PFSK-1 (cell line): ENCODE results near the gene NEUROD6.

Experiments used
- FOXP2 ChIP-seq: optimal IDR thresholded peaks from 2 replicates; pipeline ENCODE3; 2011; ENCODE audit warnings: borderline replicate concordance, control low read depth, inconsistent platforms; ENCODE audit not compliant: insufficient read depth; ENCODE audit errors: extremely low read length, extremely low read depth
- POLR2AphosphoS5 ChIP-seq: IDR thresholded peaks from 2 replicates; pipeline ENCODE4 v1.6.1; 2012; ENCODE audit warnings: low read depth, mild to moderate bottlenecking, control low read depth, low read length, moderate library complexity
- REST ChIP-seq, 2 experiments: IDR thresholded peaks; 2 replicates each; pipeline versions ENCODE4 v1.6.1 to v1.8.0; 2011 to 2012; ENCODE audit warnings: low read depth in 2 of 2, low read length in 2 of 2, control low read depth in 1 of 2, inconsistent platforms in 1 of 2, mild to moderate bottlenecking in 1 of 2, moderate library complexity in 1 of 2; ENCODE audit not compliant: insufficient read depth in 1 of 2
- SIN3A ChIP-seq: IDR thresholded peaks from 2 replicates; pipeline ENCODE4 v1.6.1; 2012; ENCODE audit warnings: mild to moderate bottlenecking, low read length, moderate library complexity, borderline replicate concordance; ENCODE audit not compliant: insufficient read depth
- TAF1 ChIP-seq: IDR thresholded peaks from 2 replicates; pipeline ENCODE4 v1.6.1; 2012; ENCODE audit warnings: low read length, control low read depth, borderline replicate concordance; ENCODE audit not compliant: insufficient read depth

NEUROD6 gene

GRCh38 chr7:31372231-31372959, 31.9 kb upstream of the NEUROD6 start:
- TF ChIP-seq TAF1 (no peak), POLR2AphosphoS5 (no peak), SIN3A (no peak), FOXP2 (no peak), REST (IDR thresholded peaks at IDR 0.05; ENCODE audit: insufficient read depth in 1 of 2, low read depth in 2 of 2, low read length in 2 of 2) (no peak)

DNA sequence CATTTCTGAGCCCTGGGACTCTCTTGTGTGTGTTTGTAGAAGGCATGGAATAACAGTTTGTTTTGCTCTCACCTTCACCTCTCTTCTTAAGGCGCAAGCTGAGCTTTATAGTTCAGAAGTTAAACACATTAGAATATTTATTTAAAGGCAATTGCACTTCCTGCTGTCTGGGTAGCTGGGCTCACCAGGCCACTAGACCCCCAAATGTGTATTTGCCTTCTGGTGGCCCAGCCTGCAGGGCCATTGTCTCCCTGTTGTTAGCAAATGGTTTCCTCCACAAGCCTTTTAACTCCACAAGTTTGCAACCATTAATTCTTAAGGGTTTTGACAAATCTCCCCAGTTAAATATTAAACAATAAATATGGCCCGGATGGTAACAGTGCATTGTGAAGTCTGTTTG, 31.1 kb upstream of the NEUROD6 start:
- TF ChIP-seq POLR2AphosphoS5 = no peak
- TF ChIP-seq REST (IDR thresholded peaks at IDR 0.05; ENCODE audit: insufficient read depth in 1 of 2, low read depth in 2 of 2, low read length in 2 of 2) = no peak
- TF ChIP-seq SIN3A = no peak
- TF ChIP-seq FOXP2 = no peak
- TF ChIP-seq TAF1 = no peak

DNA sequence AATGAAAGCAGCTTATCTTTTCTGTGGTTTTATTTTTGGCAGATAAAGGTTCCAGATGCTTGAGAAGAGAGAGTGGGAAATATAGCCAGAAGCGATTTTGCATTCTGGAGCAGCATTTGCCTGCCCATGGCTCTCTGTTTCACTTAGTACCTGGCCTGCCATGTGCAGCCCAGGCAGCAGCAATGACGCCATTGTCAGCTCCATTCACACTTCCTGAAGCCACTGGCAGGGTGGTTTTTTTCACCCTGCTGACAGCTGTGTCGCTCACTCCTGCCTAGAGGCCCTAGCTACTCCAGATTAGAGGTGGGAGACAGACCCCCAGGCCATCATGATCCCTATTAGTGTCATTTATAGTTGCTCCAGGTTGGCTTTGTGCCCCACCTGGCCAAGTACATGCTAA, 30.1 kb upstream of the NEUROD6 start:
- TF ChIP-seq TAF1 (no peak), REST (IDR thresholded peaks at IDR 0.05; ENCODE audit: insufficient read depth in 1 of 2, low read depth in 2 of 2, low read length in 2 of 2) (no peak), SIN3A (no peak), POLR2AphosphoS5 (no peak), FOXP2 (no peak)

DNA sequence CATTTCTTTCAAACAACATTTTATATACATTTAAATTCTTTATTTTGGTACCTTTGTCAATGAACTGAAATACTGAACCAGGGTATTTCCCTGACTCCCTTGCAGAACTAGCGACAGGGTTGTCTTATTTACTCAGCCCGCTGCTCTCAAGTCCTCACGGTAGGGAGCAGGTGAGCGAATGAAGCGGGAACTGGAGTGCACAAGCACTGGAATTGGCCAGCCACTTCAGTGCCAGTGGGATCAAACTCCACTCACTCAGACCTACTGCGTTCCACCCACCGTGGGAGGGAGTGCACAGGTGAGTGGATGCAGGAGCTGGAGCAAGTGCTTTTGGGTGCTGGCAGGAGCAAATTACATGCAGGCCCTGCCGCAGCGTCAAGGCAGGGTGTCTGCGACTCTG, 28.1 kb upstream of the NEUROD6 start:
- no peak for TF ChIP-seq TAF1
- no peak for TF ChIP-seq FOXP2
- no peak for TF ChIP-seq SIN3A
- no peak for TF ChIP-seq REST (IDR thresholded peaks at IDR 0.05; ENCODE audit: insufficient read depth in 1 of 2, low read depth in 2 of 2, low read length in 2 of 2)
- TF ChIP-seq POLR2AphosphoS5 = no peak

GRCh38 chr7:31363496-31363895, 23.0 kb upstream of the NEUROD6 start:
- no peak for TF ChIP-seq FOXP2
- TF ChIP-seq TAF1 = no peak
- TF ChIP-seq REST (IDR thresholded peaks at IDR 0.05; ENCODE audit: insufficient read depth in 1 of 2, low read depth in 2 of 2, low read length in 2 of 2) = no peak
- TF ChIP-seq SIN3A = no peak
- no peak for TF ChIP-seq POLR2AphosphoS5
